HG02642 (cell line): ENCODE measurements around the gene AFF3.

Experiments used
- ATAC-seq: cut with Tn5 transposase; IDR thresholded peaks from one replicate; pipeline ENCODE4 v1.9.1; 2021; ENCODE audit warnings: mild to moderate bottlenecking; ENCODE audit not compliant: unreplicated experiment, poor library complexity

Gene AFF3

GRCh38 chr2:99636144-99637034 lies 506.0 kb downstream of the AFF3 start:
- no peak for ATAC-seq

- no peak for ATAC-seq
Observed at GRCh38 chr2:99635710-99636109, 506.7 kb downstream of the AFF3 start.

- ATAC-seq = no peak
Observed at GRCh38 chr2:99634234-99634633, 508.2 kb downstream of the AFF3 start.

GRCh38 chr2:99631700-99632099 lies 510.7 kb downstream of the AFF3 start:
- ATAC-seq = no peak

GRCh38 chr2:99629320-99629719 lies 513.1 kb downstream of the AFF3 start:
- no peak for ATAC-seq

GRCh38 chr2:99626158-99626557 lies 516.2 kb downstream of the AFF3 start:
- no peak for ATAC-seq

- no peak for ATAC-seq
Observed at GRCh38 chr2:99624677-99625076, 517.7 kb downstream of the AFF3 start.

- ATAC-seq = no peak
Observed at GRCh38 chr2:99623613-99624012, 518.8 kb downstream of the AFF3 start.

- no peak for ATAC-seq
Observed at GRCh38 chr2:99623035-99623434, 519.4 kb downstream of the AFF3 start.

- no peak for ATAC-seq
Observed at GRCh38 chr2:99622534-99622933, 519.9 kb downstream of the AFF3 start.

GRCh38 chr2:99621774-99622173 lies 520.6 kb downstream of the AFF3 start:
- ATAC-seq = no peak

GRCh38 chr2:99621106-99621505 lies 521.3 kb downstream of the AFF3 start:
- no peak for ATAC-seq

GRCh38 chr2:99619151-99619550 lies 523.2 kb downstream of the AFF3 start:
- no peak for ATAC-seq

GRCh38 chr2:99618579-99619097 lies 523.8 kb downstream of the AFF3 start:
- no peak for ATAC-seq

- ATAC-seq = no peak
Observed at GRCh38 chr2:99617811-99618210, 524.6 kb downstream of the AFF3 start.

GRCh38 chr2:99615247-99615771 lies 527.1 kb downstream of the AFF3 start:
- no peak for ATAC-seq

GRCh38 chr2:99613980-99614379 lies 528.4 kb downstream of the AFF3 start:
- no peak for ATAC-seq

- ATAC-seq = no peak
Observed at GRCh38 chr2:99611786-99612185, 530.6 kb downstream of the AFF3 start.

GRCh38 chr2:99611034-99611433 lies 531.4 kb downstream of the AFF3 start:
- no peak for ATAC-seq

GRCh38 chr2:99609851-99610381 lies 532.5 kb downstream of the AFF3 start:
- ATAC-seq = no peak

- ATAC-seq = no peak
Observed at GRCh38 chr2:99608861-99609260, 533.5 kb downstream of the AFF3 start.
